GM18519 (cell line): ENCODE data around the gene GGT7.

Experiments used
- ATAC-seq: cut with Tn5 transposase; IDR thresholded peaks from one replicate; pipeline ENCODE4 v1.9.1; 2021; ENCODE audit warnings: mild to moderate bottlenecking, moderate library complexity; ENCODE audit not compliant: unreplicated experiment, low FRiP score

The GGT7 gene

GRCh38 chr20:34797012-34797995 is 75.4 kb downstream of the GGT7 start:
- no peak for ATAC-seq
